NCI-H345 treated with DMSO at 0.1 percent for 48 hours (cell line): ENCODE data around the gene EME1.
"Not testable (repeated sequence)": the region's sequence is repeated elsewhere in the genome, so short reads cannot be mapped to it uniquely, and the experiment has no call there.

ENCODE experiments used
- DNase-seq: peaks from one replicate; lab custom pipeline; 2025; ENCODE audit not compliant: unreplicated experiment; lab: John Stamatoyannopoulos, UW

Gene EME1

DNA sequence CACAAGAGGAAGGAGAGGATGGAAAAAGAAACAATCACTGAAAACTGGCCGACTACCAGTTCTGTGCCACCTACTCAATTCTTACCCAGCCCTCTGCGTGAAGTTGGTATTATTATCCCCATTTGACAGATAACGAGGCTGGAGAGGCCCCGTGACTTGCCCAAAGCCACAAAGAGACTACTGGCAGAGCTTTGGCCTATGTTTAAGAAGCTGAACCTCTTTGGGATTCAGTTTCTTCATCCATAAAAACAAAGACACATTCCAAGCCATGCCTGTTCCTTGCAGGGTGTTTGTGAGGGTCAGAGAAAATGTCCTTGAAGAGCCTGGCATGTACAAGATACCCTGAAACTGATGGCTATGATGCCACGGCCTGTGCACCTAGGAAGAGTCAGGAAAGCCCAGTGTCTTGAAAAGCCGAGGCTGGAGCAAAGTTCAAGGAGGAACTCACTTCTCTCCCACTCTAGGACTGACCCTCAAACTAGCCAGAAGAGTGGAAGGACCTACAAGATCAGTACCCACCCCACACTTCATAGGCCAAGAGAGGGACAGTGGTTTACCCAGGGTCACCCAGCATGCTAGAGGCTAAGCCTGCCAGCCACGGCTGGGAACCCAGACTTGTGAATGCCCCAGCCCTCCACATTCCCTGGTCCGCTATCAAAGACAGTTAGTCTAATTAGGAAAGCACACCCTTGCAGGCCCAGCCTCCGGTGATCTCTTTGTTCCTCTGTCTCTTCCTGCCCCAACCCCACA is 51.4 kb downstream of the EME1 start:
- DNase-seq = no peak

DNA sequence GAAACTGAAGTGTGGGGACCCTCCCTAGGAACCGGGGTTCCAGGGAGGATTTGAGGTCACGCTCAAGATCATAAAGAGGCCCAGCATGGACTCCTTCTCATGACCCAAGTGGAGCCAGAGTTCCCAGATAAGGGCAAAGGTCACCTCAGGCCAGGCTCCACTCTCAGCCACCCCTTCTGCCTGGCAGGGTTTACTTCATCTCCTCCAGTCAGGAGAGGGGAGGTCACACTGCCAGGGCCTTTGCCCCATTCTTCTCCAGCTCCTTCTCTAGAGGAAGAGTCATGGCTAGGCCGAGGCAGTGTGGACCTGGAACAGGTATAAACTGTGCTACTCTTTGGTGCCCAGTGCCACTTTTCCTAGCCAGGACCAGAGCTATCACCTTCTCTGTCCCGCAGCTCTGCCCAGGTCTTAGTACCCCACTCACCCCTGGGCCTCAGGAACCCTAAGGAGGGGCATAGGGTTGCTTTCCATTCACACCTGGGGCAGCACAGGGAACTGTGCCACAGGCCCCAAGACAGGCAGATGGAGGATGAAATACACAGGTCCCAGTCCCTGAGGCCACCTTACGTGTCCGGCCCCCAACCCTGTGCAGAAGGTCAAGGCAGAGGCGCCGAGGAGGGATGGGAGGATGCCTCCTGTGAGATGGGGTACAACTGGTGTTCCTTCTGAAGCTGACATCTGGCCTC is 52.1 kb downstream of the EME1 start:
- DNase-seq = no peak

DNA sequence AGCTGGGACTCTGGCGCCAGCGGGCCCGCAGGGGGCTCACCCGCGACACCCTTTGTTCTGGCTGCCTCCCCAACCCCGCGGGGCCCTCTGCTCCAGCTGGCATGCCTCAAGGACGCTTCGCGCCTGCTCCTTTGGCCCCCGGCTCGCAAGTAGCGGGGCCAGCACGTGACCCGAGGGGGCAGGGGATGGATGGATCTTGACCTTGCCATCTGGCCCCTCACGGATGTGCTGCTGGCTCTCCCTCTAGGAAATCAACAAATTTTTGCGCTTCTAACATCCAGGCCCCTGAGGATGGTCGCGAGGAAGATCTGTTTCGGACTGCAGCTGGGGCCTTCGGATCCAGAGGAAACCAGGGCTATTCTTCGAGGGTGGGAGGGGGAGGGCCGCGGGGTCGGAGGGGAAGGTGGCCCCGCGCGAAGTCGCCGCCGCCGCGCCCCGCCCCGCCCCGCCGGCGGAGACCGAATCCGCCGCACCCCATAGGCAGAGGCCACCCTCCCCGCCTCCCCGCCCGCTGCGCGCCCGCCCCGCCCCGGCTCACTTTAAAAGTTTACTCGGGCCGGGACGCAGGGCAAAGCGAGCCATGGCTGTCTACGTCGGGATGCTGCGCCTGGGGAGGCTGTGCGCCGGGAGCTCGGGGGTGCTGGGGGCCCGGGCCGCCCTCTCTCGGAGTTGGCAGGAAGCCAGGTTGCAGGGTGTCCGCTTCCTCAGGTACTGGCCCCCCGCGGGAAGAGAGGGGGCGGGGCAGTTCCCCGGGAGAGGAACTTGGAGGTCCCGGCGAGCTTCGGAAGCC is 52.8 kb downstream of the EME1 start, which contains the start of gene ACSF2:
Gene ACSF2, plus strand, starts transcription at position 537 of the 790 bp plus-strand sequence. Its CDS starts 44 bp downstream, at position 581.
- DNase-seq = no peak

DNA sequence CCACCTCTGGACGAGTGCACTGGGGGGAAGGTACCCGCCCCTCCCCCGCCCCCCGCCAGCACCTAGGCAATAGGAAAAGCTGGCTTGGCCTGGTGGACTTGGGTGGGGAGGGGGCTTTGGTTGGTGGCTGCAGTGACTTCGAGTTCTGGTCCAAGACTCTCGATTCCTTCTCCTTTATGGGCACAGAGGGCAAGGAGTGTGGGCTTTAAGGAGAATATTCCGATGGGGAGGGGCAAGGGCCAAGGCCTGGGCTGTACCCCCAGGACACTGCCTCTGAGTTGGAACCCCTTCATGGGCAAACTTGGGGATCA is 53.4 kb downstream of the EME1 start:
- DNase-seq = no peak

DNA sequence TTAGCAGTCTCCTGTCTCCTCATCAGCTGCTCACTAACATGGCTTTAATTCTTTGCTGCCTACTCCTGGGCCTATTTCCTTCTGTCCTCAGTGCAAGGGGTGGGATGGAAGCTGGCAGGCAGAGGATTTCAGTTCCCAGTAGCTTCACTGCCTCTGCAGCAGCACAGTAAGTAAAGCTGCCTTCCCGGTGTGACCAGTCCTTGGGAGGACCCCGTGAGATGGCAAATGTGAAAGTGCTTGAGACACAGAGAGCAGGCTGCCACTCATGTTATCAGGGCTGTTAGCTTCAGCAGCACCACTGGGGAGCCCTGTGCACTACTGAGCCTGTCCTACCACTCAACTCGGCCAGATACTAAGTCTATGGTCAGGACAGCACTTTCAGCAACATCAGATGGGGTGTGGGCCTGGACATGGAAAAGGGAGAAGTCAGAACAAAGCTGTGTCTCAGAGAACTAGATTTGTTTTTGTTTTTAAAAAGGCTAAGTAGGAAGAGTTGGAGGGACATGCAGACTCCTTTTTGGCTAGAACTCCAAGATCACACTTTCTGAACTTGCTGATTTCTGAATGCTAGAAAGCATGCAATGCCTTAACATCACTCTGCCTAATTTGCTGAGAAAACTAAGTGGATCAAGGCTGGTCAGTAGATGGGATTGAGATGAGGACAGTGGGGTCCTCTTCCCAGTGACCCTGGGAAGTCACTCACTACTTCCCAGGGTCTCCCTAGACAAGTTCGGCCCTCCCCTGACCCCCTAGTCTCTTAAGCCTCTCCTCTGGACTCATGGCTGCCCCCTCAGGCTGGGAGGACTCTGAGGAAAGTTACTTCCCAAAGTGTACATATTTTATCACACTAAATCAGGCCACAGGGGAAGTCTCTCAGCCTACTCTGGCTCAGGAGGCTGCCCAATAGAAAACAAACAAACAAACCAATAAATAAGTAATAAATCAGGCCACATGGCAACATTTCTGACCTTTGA is 54.1 kb downstream of the EME1 start:
- DNase-seq = no peak

DNA sequence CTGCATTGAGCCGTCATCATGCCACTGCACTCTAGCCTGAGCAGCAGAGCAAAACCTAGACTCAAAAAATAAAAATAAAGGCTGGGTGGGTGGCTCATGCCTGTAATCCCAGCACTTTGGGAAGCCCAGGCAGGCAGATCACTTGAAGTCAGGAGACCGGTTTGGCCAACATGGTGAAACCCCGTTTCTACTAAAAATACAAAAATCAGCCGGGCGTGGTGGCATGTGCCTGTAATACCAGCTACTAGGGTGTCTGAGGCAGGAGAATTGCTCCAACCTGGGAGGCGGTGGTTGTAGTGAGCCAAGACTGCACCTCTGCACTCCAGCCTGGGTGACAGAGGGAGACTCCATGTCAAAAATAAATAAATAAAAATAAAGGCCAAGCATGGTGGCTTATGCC is 55.1 kb downstream of the EME1 start:
- DNase-seq = not testable (repeated sequence)

DNA sequence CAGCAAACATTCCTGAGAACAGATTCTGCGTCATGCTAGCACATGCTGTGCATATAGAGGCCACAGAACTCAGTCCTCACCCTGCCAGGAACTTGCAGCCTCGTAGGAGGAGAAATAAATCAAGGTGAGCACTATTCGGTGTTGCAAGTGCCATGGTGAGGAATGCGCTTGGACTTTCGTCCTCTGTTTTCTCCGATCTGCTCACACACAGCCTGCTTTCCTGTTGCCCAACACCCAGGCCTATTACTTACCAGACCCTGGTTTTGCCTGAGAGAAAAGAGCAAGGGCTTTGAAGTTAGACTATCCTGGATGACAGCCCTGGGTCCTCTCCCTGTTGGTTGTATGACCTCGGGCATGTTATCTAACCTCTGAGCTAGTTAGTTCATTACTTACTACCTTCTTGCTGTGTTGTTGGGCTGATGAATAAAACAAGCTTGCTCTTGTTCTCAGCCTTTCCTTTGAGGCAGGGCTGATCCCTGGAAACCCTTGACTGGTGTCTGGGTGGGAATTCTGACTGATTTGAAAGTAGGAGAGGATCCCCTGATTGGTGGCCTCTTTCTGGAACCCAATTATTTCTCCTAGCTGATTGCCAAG is 55.9 kb downstream of the EME1 start:
- no peak for DNase-seq

DNA sequence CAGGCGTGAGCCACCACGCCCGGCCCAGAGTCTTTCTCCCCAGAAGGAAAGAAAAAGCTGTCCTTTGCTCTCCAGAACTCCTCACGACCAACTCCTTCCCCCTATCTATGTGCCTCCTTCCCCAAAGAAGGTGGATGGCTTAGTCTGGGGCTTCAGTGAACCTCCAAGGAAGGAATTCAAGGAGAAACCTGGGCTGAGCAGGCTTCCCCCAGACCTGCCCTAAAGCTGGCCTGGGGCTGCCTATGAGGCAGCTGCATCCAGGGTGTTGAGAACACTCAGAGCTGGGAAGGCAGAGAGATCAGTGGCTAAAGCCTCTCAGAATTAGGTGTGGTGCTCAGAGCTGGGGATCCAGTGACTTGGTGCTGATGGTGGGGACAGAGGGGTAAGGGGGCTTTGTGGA is 56.8 kb downstream of the EME1 start:
- DNase-seq = no peak
